A549 (cell line): Measurements from ENCODE around the gene BCL2L13.

Experiments
- POLR2A ChIP-seq: IDR thresholded peaks from 2 replicates; pipeline ENCODE4 v1.6.1; 2012; ENCODE audit warnings: mild to moderate bottlenecking, low read length
- TF ChIP-seq, protein P1 (sequence below): fragments of >200 bp; sonication (Bioruptor Twin); formaldehyde crosslinking; IDR thresholded peaks from 3 replicates; pipeline ENCODE4 v1.5.1; 2016

GRCh38 chr22:17672417-17672991, 33.9 kb downstream of the BCL2L13 start:
- no peak for TF ChIP-seq POLR2A
- TF ChIP-seq, protein P1, sequence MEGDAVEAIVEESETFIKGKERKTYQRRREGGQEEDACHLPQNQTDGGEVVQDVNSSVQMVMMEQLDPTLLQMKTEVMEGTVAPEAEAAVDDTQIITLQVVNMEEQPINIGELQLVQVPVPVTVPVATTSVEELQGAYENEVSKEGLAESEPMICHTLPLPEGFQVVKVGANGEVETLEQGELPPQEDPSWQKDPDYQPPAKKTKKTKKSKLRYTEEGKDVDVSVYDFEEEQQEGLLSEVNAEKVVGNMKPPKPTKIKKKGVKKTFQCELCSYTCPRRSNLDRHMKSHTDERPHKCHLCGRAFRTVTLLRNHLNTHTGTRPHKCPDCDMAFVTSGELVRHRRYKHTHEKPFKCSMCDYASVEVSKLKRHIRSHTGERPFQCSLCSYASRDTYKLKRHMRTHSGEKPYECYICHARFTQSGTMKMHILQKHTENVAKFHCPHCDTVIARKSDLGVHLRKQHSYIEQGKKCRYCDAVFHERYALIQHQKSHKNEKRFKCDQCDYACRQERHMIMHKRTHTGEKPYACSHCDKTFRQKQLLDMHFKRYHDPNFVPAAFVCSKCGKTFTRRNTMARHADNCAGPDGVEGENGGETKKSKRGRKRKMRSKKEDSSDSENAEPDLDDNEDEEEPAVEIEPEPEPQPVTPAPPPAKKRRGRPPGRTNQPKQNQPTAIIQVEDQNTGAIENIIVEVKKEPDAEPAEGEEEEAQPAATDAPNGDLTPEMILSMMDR, result no peak
